A549 (cell line): ENCODE measurements around the gene CCDC154. TPM values are rescaled to one million over a fixed set of nuclear protein-coding genes. Genes with fewer than 3 reads are reported as not detected.
"Not testable (repeated sequence)": the region's sequence is repeated elsewhere in the genome, so short reads cannot be mapped to it uniquely, and the experiment has no call there.

Experiments
- ATAC-seq, 2 experiments: fragments of 200-7000 bp in 1 of 2; fragments of >200 bp in 1 of 2; cut with Nextera tagmentation in 1 of 2; cut with Tn5 transposase in 1 of 2; 3 replicates each; pipeline versions ENCODE4 v1.8.0 to v1.9.1; 2018 to 2020; ENCODE audit warnings: mild to moderate bottlenecking in 1 of 2, moderate library complexity in 1 of 2
- CTCF ChIA-PET: fragments of 300-600 bp; sonication (Branson Sonifier 250); formaldehyde crosslinking; extraction: SDS; loops from one replicate; lab custom pipeline; 2021; ENCODE audit warnings: antibody characterized with exemption, inconsistent platforms; lab: Yijun Ruan, JAX
- POLR2A ChIA-PET: fragments of 350-600 bp; formaldehyde crosslinking; extraction: SDS; loops from one replicate; lab custom pipeline; 2021; ENCODE audit warnings: antibody characterized with exemption, inconsistent platforms; lab: Yijun Ruan, JAX
- DNase-seq, 2 experiments: peaks; one replicate each; pipeline versions ENCODE4 v3.0.0 to v3.0.0-alpha.2; 2011 to 2016; ENCODE audit warnings: low read depth in 1 of 2, low spot score in 1 of 2
- FAIRE-seq: peaks from 2 replicates; lab custom pipeline; 2011; peaks lifted over from hg19 to GRCh38; lab: Jason Lieb, UNC
- H3K27ac ChIP-seq, 2 experiments: fragments of >200 bp; sonication (Bioruptor Twin); formaldehyde crosslinking; 3 replicates each; pipeline ENCODE4 v1.5.1; 2016 to 2017
- H3K4me1 ChIP-seq: fragments of >200 bp; sonication (Bioruptor Twin); formaldehyde crosslinking; 3 replicates; pipeline ENCODE4 v1.6.1; 2016
- H3K4me2 ChIP-seq: fragments of >200 bp; sonication (Bioruptor Twin); formaldehyde crosslinking; 3 replicates; pipeline ENCODE4 v1.6.1; 2016
- H3K4me3 ChIP-seq: fragments of >200 bp; sonication (Bioruptor Twin); formaldehyde crosslinking; 3 replicates; pipeline ENCODE4 v1.5.1; 2016
- H3K9me3 ChIP-seq: fragments of >200 bp; sonication (Bioruptor Twin); formaldehyde crosslinking; 3 replicates; pipeline ENCODE4 v1.6.1; 2016
- ATOH8 ChIP-seq: fragments of 250-450 bp; sonication (Bioruptor Pico); IDR thresholded peaks from 2 replicates; pipeline ENCODE4 v1.5.0; 2020; ENCODE audit warnings: low read depth, mild to moderate bottlenecking, moderate library complexity
- CBX2 ChIP-seq: fragments of 200-600 bp; sonication (generic); IDR thresholded peaks from 2 replicates; pipeline ENCODE4 v1.6.1; 2016; ENCODE audit warnings: low read depth, mild to moderate bottlenecking, borderline replicate concordance
- CBX8 ChIP-seq: fragments of 200-600 bp; sonication (generic); IDR thresholded peaks from 2 replicates; pipeline ENCODE4 v1.6.1; 2016
- CHD4 ChIP-seq: fragments of 200-600 bp; sonication (generic); IDR thresholded peaks from 2 replicates; pipeline ENCODE4 v1.6.1; 2016; ENCODE audit warnings: antibody characterized with exemption, mild to moderate bottlenecking, borderline replicate concordance
- E2F6 ChIP-seq: IDR thresholded peaks from 2 replicates; pipeline ENCODE4 v1.6.1; 2012; ENCODE audit warnings: low read depth, borderline replicate concordance
- EP300 ChIP-seq, 2 experiments: fragments of >200 bp; sonication (Bioruptor Twin); formaldehyde crosslinking; IDR thresholded peaks; 2 replicates in 1 of 2; 3 replicates in 1 of 2; pipeline ENCODE4 v1.6.1; 2016 to 2017
- ESRRA ChIP-seq: fragments of 150-350 bp; IDR thresholded peaks from 2 replicates; pipeline ENCODE4 v1.6.1; 2014; ENCODE audit warnings: mild to moderate bottlenecking, low read length, borderline replicate concordance
- FOSB ChIP-seq: fragments of 250-450 bp; sonication (Bioruptor Pico); IDR thresholded peaks from 2 replicates; pipeline ENCODE4 v1.5.0; 2020; ENCODE audit warnings: mild to moderate bottlenecking, moderate library complexity
- FOSL2 ChIP-seq, 2 experiments: fragments of 450-650 bp in 1 of 2; fragments of >200 bp in 1 of 2; sonication (Bioruptor Twin) in 1 of 2; formaldehyde crosslinking; IDR thresholded peaks; 2 replicates each; pipeline versions ENCODE4 v1.5.0 to v1.6.1; 2016 to 2020; ENCODE audit warnings: mild to moderate bottlenecking in 1 of 2, moderate library complexity in 1 of 2
- GATA3 ChIP-seq: IDR thresholded peaks from 2 replicates; pipeline ENCODE4 v1.6.1; 2012; ENCODE audit warnings: borderline replicate concordance
- HDAC2 ChIP-seq: fragments of 200-600 bp; sonication (generic); IDR thresholded peaks from 2 replicates; pipeline ENCODE4 v1.6.1; 2016
- HOXA7 ChIP-seq: fragments of 250-450 bp; sonication (Bioruptor Pico); IDR thresholded peaks from 2 replicates; pipeline ENCODE4 v1.5.0; 2020; ENCODE audit warnings: mild to moderate bottlenecking, moderate library complexity
- HOXB5 ChIP-seq: fragments of 250-450 bp; sonication (Bioruptor Pico); IDR thresholded peaks from 2 replicates; pipeline ENCODE4 v1.5.0; 2020; ENCODE audit warnings: mild to moderate bottlenecking, moderate library complexity
- JUN ChIP-seq, 2 experiments: fragments of >200 bp; sonication (Bioruptor Twin); formaldehyde crosslinking; IDR thresholded peaks; 2 replicates in 1 of 2; 3 replicates in 1 of 2; pipeline ENCODE4 v1.6.1; 2016 to 2017
- KDM5A ChIP-seq: fragments of 200-600 bp; sonication (generic); IDR thresholded peaks from 2 replicates; pipeline ENCODE4 v1.6.1; 2016; ENCODE audit warnings: antibody characterized with exemption, mild to moderate bottlenecking
- POLR2AphosphoS2 ChIP-seq: conservative IDR thresholded peaks from 2 replicates; pipeline ENCODE4 v1.6.1; 2012; ENCODE audit warnings: low read length, improper control_type of control experiment, inconsistent platforms
- RARB ChIP-seq: fragments of 250-450 bp; sonication (Bioruptor Pico); IDR thresholded peaks from 2 replicates; pipeline ENCODE4 v1.8.0; 2021; ENCODE audit warnings: mild to moderate bottlenecking, moderate library complexity
- RCOR1 ChIP-seq: fragments of 150-350 bp; IDR thresholded peaks from 2 replicates; pipeline ENCODE4 v1.6.1; 2014; ENCODE audit warnings: antibody characterized with exemption, low read length, low read depth
- SMC3 ChIP-seq: fragments of >200 bp; sonication (Bioruptor Twin); formaldehyde crosslinking; IDR thresholded peaks from 3 replicates; pipeline ENCODE4 v1.6.1; 2018; ENCODE audit warnings: inconsistent platforms
- ZC3H11A ChIP-seq: fragments of 450-650 bp; IDR thresholded peaks from 2 replicates; pipeline ENCODE4 v1.6.1; 2014; ENCODE audit warnings: antibody characterized with exemption, mild to moderate bottlenecking
- ZFP36 ChIP-seq: fragments of 450-650 bp; IDR thresholded peaks from 2 replicates; pipeline ENCODE4 v1.6.1; 2014; ENCODE audit warnings: borderline replicate concordance; ENCODE audit not compliant: partially characterized antibody
- ZNF302 ChIP-seq: fragments of 250-450 bp; sonication (Bioruptor Pico); IDR thresholded peaks from 2 replicates; pipeline ENCODE4 v1.9.0; 2021; ENCODE audit warnings: inconsistent platforms, mild to moderate bottlenecking, moderate library complexity
- ZSCAN20 ChIP-seq: fragments of 250-450 bp; sonication (Bioruptor Pico); IDR thresholded peaks from 2 replicates; pipeline ENCODE4 v1.8.0; 2022; ENCODE audit warnings: mild to moderate bottlenecking, moderate library complexity
- WGBS: methylation state at CpG from one replicate; pipeline ENCODE4 v1.1.6; 2017; ENCODE audit errors: missing lambda C conversion rate; 5-methylcytosine and 5-hydroxymethylcytosine counted together
- polyA plus RNA-seq, 4 experiments: library from polyadenylated mRNA; depleted of rRNA in 3 of 4; stranded (reverse); fragments of >200 nt; fragmentation: RNase III in 1 of 4; extraction: RNeasy Plus Mini Kit Qiagen cat#74134 plus additional on column Dnase treatment in 1 of 4; gene quantifications; 2 replicates in 3 of 4; 3 replicates in 1 of 4; pipeline ENCODE4 v1.2.3, GENCODE V29; 2011 to 2017
- TF ChIP-seq, protein P1 (sequence below): fragments of >200 bp; sonication (Bioruptor Twin); formaldehyde crosslinking; IDR thresholded peaks from 2 replicates; pipeline ENCODE4 v1.6.1; 2016
- TF ChIP-seq, protein P2 (sequence below): fragments of 200-600 bp; sonication (generic); IDR thresholded peaks from 2 replicates; pipeline ENCODE4 v1.6.1; 2016; ENCODE audit warnings: antibody characterized with exemption, mild to moderate bottlenecking, moderate library complexity
- TF ChIP-seq, protein P3 (sequence below): fragments of >200 bp; sonication (Bioruptor Twin); formaldehyde crosslinking; IDR thresholded peaks from 3 replicates; pipeline ENCODE4 v1.6.1; 2016

The CCDC154 gene
- polyA plus RNA-seq, 2 of the 4 experiments (the other 2 are of a cell fraction), result 0.16 to 0.74 TPM

GRCh38 chr16:1439699-1440074, 4.7 kb downstream of the CCDC154 start:
- H3K27ac ChIP-seq; FAIRE-seq; H3K4me3 ChIP-seq; POLR2A ChIA-PET; H3K4me1 ChIP-seq; H3K4me2 ChIP-seq; DNase-seq; ATAC-seq; H3K9me3 ChIP-seq; TF ChIP-seq FOSL2 (IDR thresholded peaks at IDR 0.05): not testable (repeated sequence)
- peak; percentile 47; the same call in 1 of the 2 replicates for TF ChIP-seq FOSL2 (CRISPR knock-in tag; IDR thresholded peaks at IDR 0.05)
- WGBS, result 75% methylated on average over 4 of the region's 4 CpGs
- CTCF ChIA-PET, result interaction anchor here (0.6 to 9.2 kb wide), 3 partner anchors 12 to 278 kb away, joined by 3 to 57 read pairs (median 3); no protein-coding TSS in a partner anchor

- H3K4me1 ChIP-seq, result no peaks in the 10 kb centered on the region
- TF ChIP-seq CBX2 (no peak), ATOH8 (no peak), CBX8 (no peak), ZC3H11A (no peak), SMC3 (no peak), ZNF302 (CRISPR knock-in tag) (no peak)
- TF ChIP-seq, protein P1, sequence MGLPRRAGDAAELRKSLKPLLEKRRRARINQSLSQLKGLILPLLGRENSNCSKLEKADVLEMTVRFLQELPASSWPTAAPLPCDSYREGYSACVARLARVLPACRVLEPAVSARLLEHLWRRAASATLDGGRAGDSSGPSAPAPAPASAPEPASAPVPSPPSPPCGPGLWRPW, result no peak
- POLR2A ChIA-PET, result interaction anchor here (1.1 kb wide), 1 partner anchor 19 kb away, joined by 3 read pairs; the partner anchor contains the start of gene UQCC4
- DNase-seq (no peak), ATAC-seq (no peak), FAIRE-seq (no peak)
- H3K27ac ChIP-seq, result no peak overlapping the region
- CTCF ChIA-PET, result interaction anchor here (9.2 kb wide), 1 partner anchor 12 kb away, joined by 57 read pairs; no protein-coding TSS in a partner anchor
- WGBS, result 85% methylated on average over 12 of the region's 27 CpGs
- no peaks in the 10 kb centered on the region for H3K9me3 ChIP-seq
- H3K4me3 ChIP-seq, result no peak overlapping the region
- H3K4me2 ChIP-seq, result no peak overlapping the region
These were observed 5.2 kb downstream of the CCDC154 start for GRCh38 chr16:1439058-1439698.

GRCh38 chr16:1438229-1439057, 5.9 kb downstream of the CCDC154 start:
- H3K4me2 ChIP-seq, result no peak overlapping the region
- no peaks in the 10 kb centered on the region for H3K9me3 ChIP-seq
- H3K27ac ChIP-seq, result no peak overlapping the region
- ATAC-seq (no peak), DNase-seq (no peak), FAIRE-seq (no peak)
- CTCF ChIA-PET, result interaction anchor here (0.5 to 9.2 kb wide), 4 partner anchors 11 to 186 kb away, joined by 3 to 57 read pairs (median 3); no protein-coding TSS in a partner anchor
- POLR2A ChIA-PET, result interaction anchor here (1.1 kb wide), 1 partner anchor 18 kb away, joined by 3 read pairs; the partner anchor contains the start of gene UQCC4
- no peaks in the 10 kb centered on the region for H3K4me1 ChIP-seq
- H3K4me3 ChIP-seq, result no peak overlapping the region
- 76% methylated on average over 19 of the region's 35 CpGs for WGBS
- TF ChIP-seq, protein P2, sequence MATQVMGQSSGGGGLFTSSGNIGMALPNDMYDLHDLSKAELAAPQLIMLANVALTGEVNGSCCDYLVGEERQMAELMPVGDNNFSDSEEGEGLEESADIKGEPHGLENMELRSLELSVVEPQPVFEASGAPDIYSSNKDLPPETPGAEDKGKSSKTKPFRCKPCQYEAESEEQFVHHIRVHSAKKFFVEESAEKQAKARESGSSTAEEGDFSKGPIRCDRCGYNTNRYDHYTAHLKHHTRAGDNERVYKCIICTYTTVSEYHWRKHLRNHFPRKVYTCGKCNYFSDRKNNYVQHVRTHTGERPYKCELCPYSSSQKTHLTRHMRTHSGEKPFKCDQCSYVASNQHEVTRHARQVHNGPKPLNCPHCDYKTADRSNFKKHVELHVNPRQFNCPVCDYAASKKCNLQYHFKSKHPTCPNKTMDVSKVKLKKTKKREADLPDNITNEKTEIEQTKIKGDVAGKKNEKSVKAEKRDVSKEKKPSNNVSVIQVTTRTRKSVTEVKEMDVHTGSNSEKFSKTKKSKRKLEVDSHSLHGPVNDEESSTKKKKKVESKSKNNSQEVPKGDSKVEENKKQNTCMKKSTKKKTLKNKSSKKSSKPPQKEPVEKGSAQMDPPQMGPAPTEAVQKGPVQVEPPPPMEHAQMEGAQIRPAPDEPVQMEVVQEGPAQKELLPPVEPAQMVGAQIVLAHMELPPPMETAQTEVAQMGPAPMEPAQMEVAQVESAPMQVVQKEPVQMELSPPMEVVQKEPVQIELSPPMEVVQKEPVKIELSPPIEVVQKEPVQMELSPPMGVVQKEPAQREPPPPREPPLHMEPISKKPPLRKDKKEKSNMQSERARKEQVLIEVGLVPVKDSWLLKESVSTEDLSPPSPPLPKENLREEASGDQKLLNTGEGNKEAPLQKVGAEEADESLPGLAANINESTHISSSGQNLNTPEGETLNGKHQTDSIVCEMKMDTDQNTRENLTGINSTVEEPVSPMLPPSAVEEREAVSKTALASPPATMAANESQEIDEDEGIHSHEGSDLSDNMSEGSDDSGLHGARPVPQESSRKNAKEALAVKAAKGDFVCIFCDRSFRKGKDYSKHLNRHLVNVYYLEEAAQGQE, result no peak
- no peak for TF ChIP-seq POLR2AphosphoS2
- no peak for TF ChIP-seq ZFP36
- no peak for TF ChIP-seq RCOR1
- no peak for TF ChIP-seq KDM5A
- TF ChIP-seq RARB, result no peak
- no peak for TF ChIP-seq E2F6
- no peak for TF ChIP-seq EP300 (IDR thresholded peaks at IDR 0.05)
- TF ChIP-seq ESRRA, result no peak
- no peak for TF ChIP-seq HDAC2
- TF ChIP-seq JUN (IDR thresholded peaks at IDR 0.05), result no peak
- TF ChIP-seq CBX8, result no peak
- TF ChIP-seq HOXA7 (CRISPR knock-in tag), result no peak
- no peak for TF ChIP-seq CHD4
- no peak for TF ChIP-seq GATA3
- TF ChIP-seq ZSCAN20 (CRISPR knock-in tag), result no peak
- TF ChIP-seq, protein P3, sequence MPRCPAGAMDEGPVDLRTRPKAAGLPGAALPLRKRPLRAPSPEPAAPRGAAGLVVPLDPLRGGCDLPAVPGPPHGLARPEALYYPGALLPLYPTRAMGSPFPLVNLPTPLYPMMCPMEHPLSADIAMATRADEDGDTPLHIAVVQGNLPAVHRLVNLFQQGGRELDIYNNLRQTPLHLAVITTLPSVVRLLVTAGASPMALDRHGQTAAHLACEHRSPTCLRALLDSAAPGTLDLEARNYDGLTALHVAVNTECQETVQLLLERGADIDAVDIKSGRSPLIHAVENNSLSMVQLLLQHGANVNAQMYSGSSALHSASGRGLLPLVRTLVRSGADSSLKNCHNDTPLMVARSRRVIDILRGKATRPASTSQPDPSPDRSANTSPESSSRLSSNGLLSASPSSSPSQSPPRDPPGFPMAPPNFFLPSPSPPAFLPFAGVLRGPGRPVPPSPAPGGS, result no peak
- no peak for TF ChIP-seq FOSB (CRISPR knock-in tag)
- TF ChIP-seq HOXB5 (CRISPR knock-in tag), result no peak
